NCI-H526 treated with DMSO at 0.1 percent for 48 hours (cell line): ENCODE results near the gene ZDHHC24.

Experiments
- DNase-seq: peaks from one replicate; lab custom pipeline; 2025; lab: John Stamatoyannopoulos, UW

The ZDHHC24 gene

GRCh38 chr11:66566221-66566620 is 20.4 kb upstream of the ZDHHC24 start:
- no peak for DNase-seq

GRCh38 chr11:66564984-66565383 is 19.1 kb upstream of the ZDHHC24 start:
- no peak for DNase-seq

- no peak for DNase-seq
Observed at GRCh38 chr11:66564538-66564937, 18.7 kb upstream of the ZDHHC24 start.

- no peak for DNase-seq
Observed at GRCh38 chr11:66563832-66564231, 18.0 kb upstream of the ZDHHC24 start.

- DNase-seq, result no peak
Observed at GRCh38 chr11:66562907-66563583, 17.2 kb upstream of the ZDHHC24 start.

GRCh38 chr11:66562275-66562674 is 16.4 kb upstream of the ZDHHC24 start:
- no peak for DNase-seq

- no peak for DNase-seq
Observed at GRCh38 chr11:66561975-66562248, 16.1 kb upstream of the ZDHHC24 start.

- DNase-seq, result no peak
Observed at GRCh38 chr11:66561178-66561974, 15.5 kb upstream of the ZDHHC24 start.

- no peak for DNase-seq
Observed at GRCh38 chr11:66559866-66560676, 14.2 kb upstream of the ZDHHC24 start.

GRCh38 chr11:66559142-66559865 is 13.5 kb upstream of the ZDHHC24 start:
- DNase-seq, result no peak

GRCh38 chr11:66557733-66558326 is 12.0 kb upstream of the ZDHHC24 start:
- no peak for DNase-seq

GRCh38 chr11:66556086-66556485 is 10.2 kb upstream of the ZDHHC24 start:
- no peak for DNase-seq

- no peak for DNase-seq
Observed at GRCh38 chr11:66555416-66555815, 9.6 kb upstream of the ZDHHC24 start.

- no peak for DNase-seq
Observed at GRCh38 chr11:66554602-66555001, 8.8 kb upstream of the ZDHHC24 start.

- no peak for DNase-seq
Observed at GRCh38 chr11:66550887-66551286, 5.0 kb upstream of the ZDHHC24 start.

- DNase-seq, result no peak
Observed at GRCh38 chr11:66549696-66550095, 3.8 kb upstream of the ZDHHC24 start.

- no peak for DNase-seq
Observed at GRCh38 chr11:66548774-66549630, 3.2 kb upstream of the ZDHHC24 start.

GRCh38 chr11:66548041-66548440 is 2.2 kb upstream of the ZDHHC24 start:
- no peak for DNase-seq

GRCh38 chr11:66547662-66548009 is 1.8 kb upstream of the ZDHHC24 start:
- no peak for DNase-seq

- DNase-seq, result no peak
Observed at GRCh38 chr11:66546966-66547661, 1.3 kb upstream of the ZDHHC24 start.
